ENCODE results near the gene BIN1. TPM values are rescaled to one million over a fixed set of nuclear protein-coding genes. Genes with fewer than 3 reads are reported as not detected.

BIN1 gene
- total and polyA plus RNA-seq, 2 of the 4 experiments (the other 2 are of a cell fraction) = 18.1 to 25.7 TPM

DNA sequence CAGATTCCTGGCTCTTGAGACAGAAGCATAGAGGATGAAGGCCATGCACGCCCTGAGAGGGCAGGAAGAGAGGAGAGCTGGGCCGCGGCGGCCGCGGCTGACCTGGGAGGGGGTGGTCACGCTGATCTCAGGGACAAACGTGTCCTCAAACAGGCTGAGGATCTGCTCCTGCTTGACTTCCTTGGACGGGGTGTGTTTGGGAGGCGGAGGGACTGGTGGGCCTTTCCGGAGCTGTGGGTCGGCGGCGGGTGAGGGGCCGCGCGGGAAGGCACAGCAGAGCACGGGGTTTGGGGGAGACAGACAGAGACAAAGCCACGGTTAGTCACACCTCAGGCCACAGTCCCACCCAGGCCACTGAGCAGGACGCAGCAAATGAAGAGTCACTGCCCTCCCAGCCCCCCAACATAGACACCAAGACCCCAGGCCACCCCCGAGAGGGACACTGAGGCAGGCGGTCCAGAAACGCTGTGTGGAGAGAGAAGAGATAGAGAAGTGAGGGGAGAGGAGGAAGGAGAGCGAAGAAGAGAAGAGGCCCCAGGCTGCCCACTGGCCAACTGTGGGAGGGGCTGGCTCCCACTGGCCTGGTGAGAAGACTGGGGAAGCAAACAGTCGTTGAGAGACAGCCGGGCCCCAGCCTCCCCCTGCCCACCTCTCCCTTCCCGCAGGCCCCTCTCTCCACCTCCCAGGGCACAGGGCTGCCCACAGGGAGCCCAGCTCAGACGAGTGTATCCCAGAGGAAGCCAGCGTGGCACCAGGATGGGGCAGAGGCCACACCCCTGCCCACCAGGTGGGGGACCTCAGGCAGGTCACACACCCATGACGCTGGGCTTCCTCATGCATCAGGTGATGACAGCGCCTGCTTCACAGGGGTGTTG is 49.3 kb downstream of the BIN1 start:
- Histone ChIP-seq H3K27me3 (ENCODE audit: control insufficient read depth, insufficient read depth, low read length) (no peaks in the 10 kb centered on the region), H2AK9ac (replicated peaks; ENCODE audit: low read depth, low read length, poor library complexity) (peak overlapping the region; percentile 61), H3K9ac (ENCODE audit: low read depth, low read length) (no peak overlapping the region), H2BK120ac (ENCODE audit: low read depth, low read length) (no peak overlapping the region), H3K4ac (ENCODE audit: low read depth, low read length) (no peak overlapping the region), H3K56ac (ENCODE audit: extremely low read depth, insufficient read depth, low read length) (no peak overlapping the region), H2AK5ac (ENCODE audit: low read depth, low read length) (no peak overlapping the region), H4K5ac (ENCODE audit: low read depth, low read length) (no peak overlapping the region), H3K27ac (ENCODE audit: insufficient read depth, low read length) (no peak overlapping the region), H2AFZ (replicated peaks; ENCODE audit: low read length, poor library complexity) (peak overlapping the region; percentile 51), H3K36me3 (ENCODE audit: control insufficient read depth, insufficient read depth, low read length) (peaks cover 27% of the 10 kb centered on the region), H4K20me1 (ENCODE audit: insufficient read depth, low read length) (no peaks in the 10 kb centered on the region; the same call in 1 of the 2 replicates), H4K8ac (ENCODE audit: low read depth in 2 of 2, low read length in 2 of 2) (no peak overlapping the region), H2BK15ac (ENCODE audit: low read depth, low read length) (no peak overlapping the region), H4K91ac (ENCODE audit: insufficient read depth, low read depth, low read length) (no peak overlapping the region), H3K18ac (ENCODE audit: low read depth, low read length) (no peak overlapping the region), H3K9me1 (ENCODE audit: insufficient read depth, low read length) (no peaks in the 10 kb centered on the region), H3K9me3 (ENCODE audit: control insufficient read depth, insufficient read depth, low read length) (no peaks in the 10 kb centered on the region), H2BK20ac (ENCODE audit: low read depth, low read length) (no peak overlapping the region), H2BK5ac (ENCODE audit: low read depth, low read length, poor library complexity, severe bottlenecking) (no peak overlapping the region), H3K79me1 (ENCODE audit: low read depth in 1 of 2, low read length in 2 of 2) (no peaks in the 10 kb centered on the region), H3K14ac (replicated peaks; ENCODE audit: low read depth, low read length) (no peak overlapping the region), H3K4me2 (ENCODE audit: low read depth, low read length) (no peak overlapping the region), H3K23ac (ENCODE audit: low read depth, low read length) (no peak overlapping the region), H3K4me1 (ENCODE audit: control insufficient read depth, insufficient read depth, low read length) (no peaks in the 10 kb centered on the region), H3K4me3 (ENCODE audit: insufficient read depth, low read depth, low read length) (no peak overlapping the region)
- intact Hi-C loops (cut with micrococcal nuclease) (loop anchor here (10.0 kb wide), 2 partner anchors 173 to 403 kb away; partner anchors contain the start of gene GYPC), in situ Hi-C loops (cut with MboI; ENCODE audit: low sequenced_read_pairs) (no loop called here), dilution Hi-C loops (cut with HindIII; ENCODE audit: low sequenced_read_pairs, unreplicated experiment) (no loop called here)
- ChIA-PET CTCF (interaction anchor here (1.4 kb wide), 1 partner anchor 10 kb away, joined by 4 read pairs; no protein-coding TSS in a partner anchor), POLR2A (ENCODE audit: unreplicated experiment) (no interaction called here)
- no peak for ATAC-seq (ENCODE audit: low read depth)
- DNase-seq = no peak
- 96% methylated on average over 8 of the region's 31 CpGs; no CpG with 5 or more reads in 1 of the 2 experiments for WGBS, 2 experiments (ENCODE audit: extremely low coverage in 2 of 2, insufficient read length in 1 of 2)
- BruUV-seq (replicated peaks) = no TSS peak
- TF ChIP-seq, protein P1, sequence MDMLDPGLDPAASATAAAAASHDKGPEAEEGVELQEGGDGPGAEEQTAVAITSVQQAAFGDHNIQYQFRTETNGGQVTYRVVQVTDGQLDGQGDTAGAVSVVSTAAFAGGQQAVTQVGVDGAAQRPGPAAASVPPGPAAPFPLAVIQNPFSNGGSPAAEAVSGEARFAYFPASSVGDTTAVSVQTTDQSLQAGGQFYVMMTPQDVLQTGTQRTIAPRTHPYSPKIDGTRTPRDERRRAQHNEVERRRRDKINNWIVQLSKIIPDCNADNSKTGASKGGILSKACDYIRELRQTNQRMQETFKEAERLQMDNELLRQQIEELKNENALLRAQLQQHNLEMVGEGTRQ (IDR thresholded peaks at IDR 0.05; ENCODE audit: low read depth, low read length) = no peak
- TF ChIP-seq MAFK (IDR thresholded peaks at IDR 0.05; ENCODE audit: low read depth, low read length) = no peak
- no peak for TF ChIP-seq BHLHE40 (IDR thresholded peaks at IDR 0.05; ENCODE audit: low read depth, low read length)
- TF ChIP-seq MAZ (IDR thresholded peaks at IDR 0.05; ENCODE audit: borderline replicate concordance, low read depth, low read length) = no peak
- TF ChIP-seq, protein P2, sequence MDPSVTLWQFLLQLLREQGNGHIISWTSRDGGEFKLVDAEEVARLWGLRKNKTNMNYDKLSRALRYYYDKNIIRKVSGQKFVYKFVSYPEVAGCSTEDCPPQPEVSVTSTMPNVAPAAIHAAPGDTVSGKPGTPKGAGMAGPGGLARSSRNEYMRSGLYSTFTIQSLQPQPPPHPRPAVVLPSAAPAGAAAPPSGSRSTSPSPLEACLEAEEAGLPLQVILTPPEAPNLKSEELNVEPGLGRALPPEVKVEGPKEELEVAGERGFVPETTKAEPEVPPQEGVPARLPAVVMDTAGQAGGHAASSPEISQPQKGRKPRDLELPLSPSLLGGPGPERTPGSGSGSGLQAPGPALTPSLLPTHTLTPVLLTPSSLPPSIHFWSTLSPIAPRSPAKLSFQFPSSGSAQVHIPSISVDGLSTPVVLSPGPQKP (IDR thresholded peaks at IDR 0.05; ENCODE audit: borderline replicate concordance, low read depth, low read length) = no peak
- no peak for TF ChIP-seq RCOR1 (IDR thresholded peaks at IDR 0.05; ENCODE audit: insufficient replicate concordance, low read length)
- TF ChIP-seq RAD21 (IDR thresholded peaks at IDR 0.05; ENCODE audit: low read length) = no peak
- TF ChIP-seq FOS (IDR thresholded peaks at IDR 0.05; ENCODE audit: low read depth, low read length) = no peak
- no peak for TF ChIP-seq CEBPB (IDR thresholded peaks at IDR 0.05; ENCODE audit: low read depth, low read length)
- no peak for TF ChIP-seq RFX5 (IDR thresholded peaks at IDR 0.05; ENCODE audit: low read depth, low read length)
- TF ChIP-seq MXI1 (IDR thresholded peaks at IDR 0.05; ENCODE audit: borderline replicate concordance, low read depth, low read length) = no peak
- no peak for TF ChIP-seq POLR2A (IDR thresholded peaks at IDR 0.05; ENCODE audit: low read depth, low read length)
- TF ChIP-seq SMC3 (IDR thresholded peaks at IDR 0.05; ENCODE audit: low read depth, low read length) = no peak
- TF ChIP-seq, protein P3, sequence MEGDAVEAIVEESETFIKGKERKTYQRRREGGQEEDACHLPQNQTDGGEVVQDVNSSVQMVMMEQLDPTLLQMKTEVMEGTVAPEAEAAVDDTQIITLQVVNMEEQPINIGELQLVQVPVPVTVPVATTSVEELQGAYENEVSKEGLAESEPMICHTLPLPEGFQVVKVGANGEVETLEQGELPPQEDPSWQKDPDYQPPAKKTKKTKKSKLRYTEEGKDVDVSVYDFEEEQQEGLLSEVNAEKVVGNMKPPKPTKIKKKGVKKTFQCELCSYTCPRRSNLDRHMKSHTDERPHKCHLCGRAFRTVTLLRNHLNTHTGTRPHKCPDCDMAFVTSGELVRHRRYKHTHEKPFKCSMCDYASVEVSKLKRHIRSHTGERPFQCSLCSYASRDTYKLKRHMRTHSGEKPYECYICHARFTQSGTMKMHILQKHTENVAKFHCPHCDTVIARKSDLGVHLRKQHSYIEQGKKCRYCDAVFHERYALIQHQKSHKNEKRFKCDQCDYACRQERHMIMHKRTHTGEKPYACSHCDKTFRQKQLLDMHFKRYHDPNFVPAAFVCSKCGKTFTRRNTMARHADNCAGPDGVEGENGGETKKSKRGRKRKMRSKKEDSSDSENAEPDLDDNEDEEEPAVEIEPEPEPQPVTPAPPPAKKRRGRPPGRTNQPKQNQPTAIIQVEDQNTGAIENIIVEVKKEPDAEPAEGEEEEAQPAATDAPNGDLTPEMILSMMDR (conservative IDR thresholded peaks at IDR 0.05; ENCODE audit: low read depth, low read length) = no peak
- TF ChIP-seq CHD1 (IDR thresholded peaks at IDR 0.05; ENCODE audit: low read depth, low read length) = no peak

Data from IMR-90 (cell line).